IMR-90 (cell line): ENCODE measurements around the gene RERE.
"Not testable (repeated sequence)": the region's sequence is repeated elsewhere in the genome, so short reads cannot be mapped to it uniquely, and the experiment has no call there.

Source experiments
- POLR2A ChIP-seq: IDR thresholded peaks from 2 replicates; pipeline ENCODE4 v1.6.1; 2012; ENCODE audit warnings: mild to moderate bottlenecking, low read depth, low read length
- RCOR1 ChIP-seq: IDR thresholded peaks from 2 replicates; pipeline ENCODE4 v1.6.1; 2012; ENCODE audit warnings: mild to moderate bottlenecking, low read length, improper control_type of control experiment; ENCODE audit not compliant: insufficient replicate concordance
- TF ChIP-seq, protein P1 (sequence below): conservative IDR thresholded peaks from 2 replicates; pipeline ENCODE4 v1.5.1; 2012; ENCODE audit warnings: mild to moderate bottlenecking, low read depth, low read length, improper control_type of control experiment

DNA sequence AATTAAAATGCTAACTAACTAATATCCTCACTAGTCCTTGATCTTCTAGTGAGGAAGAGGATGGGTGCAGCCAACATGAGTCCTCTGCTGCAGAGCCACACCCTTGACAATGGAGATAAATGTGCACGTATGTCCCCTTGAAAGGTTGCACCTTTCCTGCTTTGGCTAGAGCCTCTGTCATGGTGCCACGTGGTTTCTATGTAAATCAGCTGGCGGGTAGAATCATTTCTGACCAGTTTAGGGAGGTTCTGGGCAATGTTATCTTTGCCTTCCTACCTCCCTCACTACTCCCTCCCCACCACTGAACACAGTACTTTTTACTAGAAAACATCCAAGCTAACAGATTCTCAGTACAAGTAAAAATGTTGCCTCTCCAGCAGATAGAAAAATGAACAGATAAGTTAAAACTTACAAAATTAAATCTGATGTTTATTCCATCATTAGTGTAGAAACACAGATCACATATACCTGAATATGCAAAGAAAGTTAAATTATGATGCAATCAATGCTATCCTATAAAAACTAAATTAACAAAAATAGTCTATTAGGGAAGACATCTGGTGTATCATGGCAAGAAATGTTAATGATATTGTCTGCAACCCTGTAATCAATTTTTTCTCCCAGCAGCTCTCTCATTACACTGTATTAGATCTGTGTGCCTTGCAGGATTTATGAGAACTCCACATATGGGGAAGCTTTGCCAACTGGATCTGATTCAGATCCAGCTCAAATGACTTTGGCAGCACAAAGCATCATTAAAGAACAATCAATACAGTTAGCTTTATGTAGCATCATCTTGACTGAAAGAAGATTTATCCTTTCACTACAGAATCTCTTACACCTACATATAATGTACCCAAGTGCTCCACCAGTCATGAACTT is 205.6 kb downstream of the RERE start:
- not testable (repeated sequence) for TF ChIP-seq POLR2A, RCOR1
- TF ChIP-seq, protein P1, sequence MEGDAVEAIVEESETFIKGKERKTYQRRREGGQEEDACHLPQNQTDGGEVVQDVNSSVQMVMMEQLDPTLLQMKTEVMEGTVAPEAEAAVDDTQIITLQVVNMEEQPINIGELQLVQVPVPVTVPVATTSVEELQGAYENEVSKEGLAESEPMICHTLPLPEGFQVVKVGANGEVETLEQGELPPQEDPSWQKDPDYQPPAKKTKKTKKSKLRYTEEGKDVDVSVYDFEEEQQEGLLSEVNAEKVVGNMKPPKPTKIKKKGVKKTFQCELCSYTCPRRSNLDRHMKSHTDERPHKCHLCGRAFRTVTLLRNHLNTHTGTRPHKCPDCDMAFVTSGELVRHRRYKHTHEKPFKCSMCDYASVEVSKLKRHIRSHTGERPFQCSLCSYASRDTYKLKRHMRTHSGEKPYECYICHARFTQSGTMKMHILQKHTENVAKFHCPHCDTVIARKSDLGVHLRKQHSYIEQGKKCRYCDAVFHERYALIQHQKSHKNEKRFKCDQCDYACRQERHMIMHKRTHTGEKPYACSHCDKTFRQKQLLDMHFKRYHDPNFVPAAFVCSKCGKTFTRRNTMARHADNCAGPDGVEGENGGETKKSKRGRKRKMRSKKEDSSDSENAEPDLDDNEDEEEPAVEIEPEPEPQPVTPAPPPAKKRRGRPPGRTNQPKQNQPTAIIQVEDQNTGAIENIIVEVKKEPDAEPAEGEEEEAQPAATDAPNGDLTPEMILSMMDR = not testable (repeated sequence)
